H1 (cell line): ENCODE results near the gene RSU1. TPM values are rescaled to one million over a fixed set of nuclear protein-coding genes. Genes with fewer than 3 reads are reported as not detected.

Experiments
- CTCF ChIA-PET: fragments of 300-600 bp; sonication (Branson Sonifier 250); formaldehyde crosslinking; loops from one replicate; lab custom pipeline; 2021; ENCODE audit not compliant: partially characterized antibody; lab: Charles Lee
- POLR2A ChIA-PET: fragments of 300-600 bp; sonication (Branson Sonifier 250); formaldehyde crosslinking; loops from one replicate; lab custom pipeline; 2021; ENCODE audit warnings: inconsistent platforms; ENCODE audit not compliant: partially characterized antibody; lab: Charles Lee
- DNase-seq, 2 experiments: peaks; one replicate each; pipeline versions ENCODE4 v3.0.0 to v3.0.0-alpha.2; 2010 to 2022; ENCODE audit warnings: low spot score in 2 of 2, low read depth in 1 of 2, mixed read lengths in 1 of 2
- FAIRE-seq: peaks from 2 replicates; lab custom pipeline; 2011; peaks lifted over from hg19 to GRCh38; lab: Jason Lieb, UNC
- H2AFZ ChIP-seq: 2 replicates; pipeline ENCODE4 v1.8.1; 2012; ENCODE audit warnings: low read length, inconsistent platforms
- H2AK5ac ChIP-seq: 2 replicates; pipeline ENCODE4 v1.6.1; 2013; ENCODE audit warnings: low read depth, low read length
- H2BK120ac ChIP-seq: replicated peaks from 2 replicates; pipeline ENCODE3; 2013; ENCODE audit warnings: low read depth, low read length, inconsistent platforms
- H2BK12ac ChIP-seq: 2 replicates; pipeline ENCODE4 v1.6.1; 2013; ENCODE audit warnings: low read depth, low read length
- H2BK15ac ChIP-seq: 2 replicates; pipeline ENCODE4 v1.6.1; 2013; ENCODE audit warnings: low read length
- H2BK20ac ChIP-seq: 2 replicates; pipeline ENCODE4 v1.6.1; 2013; ENCODE audit warnings: low read length
- H2BK5ac ChIP-seq: 2 replicates; pipeline ENCODE4 v1.6.1; 2013; ENCODE audit warnings: low read depth, low read length
- H3K14ac ChIP-seq: 2 replicates; pipeline ENCODE4 v1.6.1; 2013; ENCODE audit warnings: inconsistent platforms; ENCODE audit not compliant: insufficient read length
- H3K18ac ChIP-seq: 2 replicates; pipeline ENCODE4 v1.6.1; 2013; ENCODE audit warnings: low read length; ENCODE audit errors: extremely low read depth
- H3K23ac ChIP-seq: 2 replicates; pipeline ENCODE4 v1.6.1; 2013; ENCODE audit warnings: inconsistent platforms; ENCODE audit not compliant: insufficient read length
- H3K23me2 ChIP-seq: 2 replicates; pipeline ENCODE4 v1.6.1; 2013; ENCODE audit warnings: low read depth, low read length
- H3K27ac ChIP-seq: 2 replicates; pipeline ENCODE4 v1.6.1; 2011; ENCODE audit warnings: low read depth, low read length, inconsistent platforms
- H3K27me3 ChIP-seq, 4 experiments: replicated peaks in 1 of 4; 1 replicate in 1 of 4; 2 replicates in 3 of 4; pipeline versions ENCODE4 v1.6.1 to v1.8.1; 2011 to 2013; ENCODE audit warnings: low read length in 3 of 4, mild to moderate bottlenecking in 3 of 4, inconsistent platforms in 2 of 4, mixed read lengths in 2 of 4, moderate library complexity in 1 of 4; ENCODE audit not compliant: control insufficient read depth in 3 of 4, insufficient read depth in 3 of 4; ENCODE audit errors: extremely low read depth in 1 of 4
- H3K36me3 ChIP-seq, 4 experiments: 2 replicates each; pipeline versions ENCODE4 v1.6.1 to v1.8.1; 2011 to 2013; ENCODE audit warnings: mild to moderate bottlenecking in 4 of 4, low read length in 3 of 4, moderate library complexity in 2 of 4, control low read depth in 1 of 4, inconsistent platforms in 1 of 4; ENCODE audit not compliant: insufficient read depth in 4 of 4, control insufficient read depth in 2 of 4
- H3K4ac ChIP-seq: replicated peaks from 2 replicates; pipeline ENCODE3; 2013; ENCODE audit warnings: low read length, low read depth, mixed read lengths, inconsistent platforms; ENCODE audit not compliant: insufficient read length
- H3K4me1 ChIP-seq, 4 experiments: replicated peaks in 1 of 4; 1 replicate in 1 of 4; 2 replicates in 3 of 4; pipeline versions ENCODE4 v1.6.1 to v1.8.1; 2011 to 2013; ENCODE audit warnings: low read length in 3 of 4, inconsistent platforms in 2 of 4, mixed read lengths in 1 of 4; ENCODE audit not compliant: insufficient read depth in 4 of 4, control insufficient read depth in 3 of 4
- H3K4me2 ChIP-seq, 2 experiments: 2 replicates each; pipeline versions ENCODE4 v1.6.1 to v1.8.1; 2011 to 2013; ENCODE audit warnings: low read depth in 2 of 2, low read length in 2 of 2, control low read depth in 1 of 2, inconsistent platforms in 1 of 2, mild to moderate bottlenecking in 1 of 2; ENCODE audit not compliant: insufficient read depth in 1 of 2
- H3K4me3 ChIP-seq, 4 experiments: fragments of 200-600, 300-600 bp in 1 of 4; sonication (generic), shearing (Covaris generic), sonication (Bioruptor Twin) in 1 of 4; 2 replicates each; pipeline versions ENCODE4 v1.5.1 to v1.8.1; 2011 to 2016; ENCODE audit warnings: low read length in 4 of 4, low read depth in 3 of 4, control low read depth in 2 of 4, inconsistent platforms in 2 of 4, mild to moderate bottlenecking in 2 of 4, mixed read lengths in 1 of 4, moderate library complexity in 1 of 4; ENCODE audit not compliant: insufficient read depth in 2 of 4; ENCODE audit errors: extremely low read depth in 1 of 4
- H3K56ac ChIP-seq: replicated peaks from 2 replicates; pipeline ENCODE3; 2013; ENCODE audit warnings: low read depth, mild to moderate bottlenecking, mixed read lengths, low read length, inconsistent platforms; ENCODE audit not compliant: insufficient read length
- H3K79me1 ChIP-seq: 2 replicates; pipeline ENCODE4 v1.6.1; 2013; ENCODE audit warnings: low read depth, low read length, control low read depth
- H3K79me2 ChIP-seq, 2 experiments: 2 replicates each; pipeline versions ENCODE4 v1.6.1 to v1.8.1; 2012 to 2013; ENCODE audit warnings: low read length in 2 of 2, mild to moderate bottlenecking in 2 of 2, inconsistent platforms in 1 of 2; ENCODE audit not compliant: insufficient read depth in 2 of 2, control insufficient read depth in 1 of 2
- H3K9ac ChIP-seq, 4 experiments: replicated peaks in 1 of 4; 1 replicate in 1 of 4; 2 replicates in 3 of 4; pipeline versions ENCODE4 v1.6.1 to v1.8.1; 2011 to 2013; ENCODE audit warnings: low read depth in 3 of 4, low read length in 3 of 4, control low read depth in 2 of 4, mild to moderate bottlenecking in 2 of 4, moderate library complexity in 2 of 4, inconsistent platforms in 1 of 4; ENCODE audit errors: extremely low read depth in 1 of 4
- H3K9me3 ChIP-seq, 2 experiments: 2 replicates each; pipeline versions ENCODE4 v1.6.1 to v1.8.1; 2012 to 2013; ENCODE audit warnings: mild to moderate bottlenecking in 2 of 2, moderate library complexity in 2 of 2, control low read depth in 1 of 2, inconsistent platforms in 1 of 2, low read depth in 1 of 2, low read length in 1 of 2, mixed read lengths in 1 of 2; ENCODE audit not compliant: insufficient read depth in 2 of 2
- H4K20me1 ChIP-seq, 2 experiments: replicated peaks in 1 of 2; 2 replicates each; pipeline versions ENCODE3 to v1.8.1; 2011 to 2013; ENCODE audit warnings: inconsistent platforms in 2 of 2, low read length in 2 of 2, mild to moderate bottlenecking in 1 of 2; ENCODE audit not compliant: insufficient read depth in 2 of 2, control insufficient read depth in 1 of 2
- H4K5ac ChIP-seq: 2 replicates; pipeline ENCODE4 v1.6.1; 2013; ENCODE audit warnings: low read length, low read depth, mixed read lengths, inconsistent platforms; ENCODE audit not compliant: insufficient read length
- H4K8ac ChIP-seq: 2 replicates; pipeline ENCODE4 v1.8.0; 2013; ENCODE audit warnings: mild to moderate bottlenecking, moderate library complexity, low read length, inconsistent platforms; ENCODE audit not compliant: insufficient read depth; ENCODE audit errors: extremely low read depth
- H4K91ac ChIP-seq: replicated peaks from 2 replicates; pipeline ENCODE3; 2013; ENCODE audit warnings: low read length, mixed read lengths, inconsistent platforms; ENCODE audit not compliant: insufficient read length
- CBX5 ChIP-seq: fragments of 300-800, 300-1000 bp; sonication (generic); IDR thresholded peaks from 2 replicates; pipeline ENCODE4 v1.7.1; 2016; ENCODE audit warnings: antibody characterized with exemption, low read length, low read depth
- CHD2 ChIP-seq: IDR thresholded peaks from 2 replicates; pipeline ENCODE4 v1.6.1; 2012; ENCODE audit warnings: low read length, improper control_type of control experiment
- E2F6 ChIP-seq: IDR thresholded peaks from 2 replicates; pipeline ENCODE4 v1.6.1; 2012; ENCODE audit warnings: inconsistent platforms
- EGR1 ChIP-seq: IDR thresholded peaks from 2 replicates; pipeline ENCODE4 v1.6.1; 2011; ENCODE audit warnings: low read depth, low read length, borderline replicate concordance
- EP300 ChIP-seq, 2 experiments: IDR thresholded peaks; 1 replicate in 1 of 2; 2 replicates in 1 of 2; pipeline ENCODE4 v1.6.1; 2011 to 2012; ENCODE audit warnings: low read depth in 2 of 2, low read length in 2 of 2, mild to moderate bottlenecking in 2 of 2, borderline replicate concordance in 1 of 2, inconsistent platforms in 1 of 2, moderate library complexity in 1 of 2
- JUN ChIP-seq: IDR thresholded peaks from 2 replicates; pipeline ENCODE4 v1.6.1; 2011; ENCODE audit warnings: low read depth, mild to moderate bottlenecking, improper control_type of control experiment, low read length
- NRF1 ChIP-seq: IDR thresholded peaks from 2 replicates; pipeline ENCODE4 v1.6.1; 2011; ENCODE audit warnings: mild to moderate bottlenecking, low read depth, low read length, improper control_type of control experiment
- POLR2AphosphoS5 ChIP-seq: IDR thresholded peaks from 2 replicates; pipeline ENCODE4 v1.6.1; 2011; ENCODE audit warnings: low read depth, low read length
- RBBP5 ChIP-seq: IDR thresholded peaks from 2 replicates; pipeline ENCODE4 v1.7.1; 2012; ENCODE audit warnings: low read depth, mild to moderate bottlenecking, inconsistent platforms, low read length, moderate library complexity, borderline replicate concordance
- RFX5 ChIP-seq: IDR thresholded peaks from 2 replicates; pipeline ENCODE4 v1.6.1; 2011; ENCODE audit warnings: low read depth, low read length, improper control_type of control experiment, borderline replicate concordance
- SIX5 ChIP-seq: IDR thresholded peaks from 2 replicates; pipeline ENCODE4 v1.6.1; 2011; ENCODE audit warnings: mild to moderate bottlenecking, low read depth, low read length
- SUZ12 ChIP-seq: fragments of 200-600 bp; sonication (generic); IDR thresholded peaks from 2 replicates; pipeline ENCODE4 v1.6.1; 2012; ENCODE audit warnings: mild to moderate bottlenecking, inconsistent platforms, low read length, moderate library complexity, mixed read lengths
- WGBS, 2 experiments: shearing (Covaris generic) in 1 of 2; methylation state at CpG; one replicate each; pipeline versions ENCODE4 v1.1.6 to v1.1.7; 2013 to 2015; ENCODE audit warnings: low lambda C conversion rate in 2 of 2, mixed read lengths in 2 of 2, inconsistent platforms in 1 of 2, low coverage in 1 of 2, missing lambda C conversion rate in 1 of 2; ENCODE audit not compliant: insufficient replicate concordance in 2 of 2, insufficient coverage in 1 of 2, insufficient read length in 1 of 2; ENCODE audit errors: extremely low coverage in 1 of 2, missing lambda C conversion rate in 1 of 2; 5-methylcytosine and 5-hydroxymethylcytosine counted together
- polyA plus RNA-seq, 7 experiments: library from polyadenylated mRNA; depleted of rRNA in 3 of 7; stranded (reverse) in 5 of 7; unstranded in 2 of 7; fragments of >200 nt in 5 of 7; fragments of 200-250 nt in 2 of 7; gene quantifications; 1 replicate in 5 of 7; 2 replicates in 1 of 7; 4 replicates in 1 of 7; pipeline versions ENCODE4 v1.2.1 to v1.2.3, GENCODE V29; 2011 to 2013; ENCODE audit warnings: missing spikeins in 2 of 7, mixed read lengths in 2 of 7
- total RNA-seq: library from RNA; stranded (reverse); fragmentation: NEBNext Ultra II Directional; extraction: Animal tissue kit (Norgen Biotek cat#: 25700); gene quantifications from 2 replicates; pipeline ENCODE4 v1.2.1, GENCODE V29; 2021

RSU1 gene
- total and polyA plus RNA-seq, 2 of the 8 experiments (the other 6 are each of a cell fraction or from before 2014, with no cell fraction given) = 50.0 to 68.2 TPM

- H3K4me1 ChIP-seq = 0 out of 7 replicates have a peak, but pooled peaks cover 0 to 2% (median 0%) of the 10 kb centered on the region in 4 experiments
- 92% methylated on average over 8 of the region's 8 CpGs; no CpG with 5 or more reads in 1 of the 2 experiments for WGBS, 2 experiments
- no peak overlapping the region for H2AK5ac ChIP-seq
- H3K27me3 ChIP-seq = no peaks in the 10 kb centered on the region
- H3K56ac ChIP-seq = no peak overlapping the region
- no peak overlapping the region for H3K4me3 ChIP-seq
- no peak overlapping the region for H3K23ac ChIP-seq
- H2AFZ ChIP-seq = no peak overlapping the region
- DNase-seq (no peak), FAIRE-seq (no peak)
- ChIA-PET CTCF (no interaction called here), POLR2A (no interaction called here)
- no peak overlapping the region for H4K91ac ChIP-seq
- H3K4me2 ChIP-seq = no peak overlapping the region
- H3K23me2 ChIP-seq = peaks cover 4% of the 10 kb centered on the region; the same call in 1 of the 2 replicates
- no peak overlapping the region for H2BK120ac ChIP-seq
- TF ChIP-seq EP300 (IDR thresholded peaks at IDR 0.05; ENCODE audit: borderline replicate concordance in 1 of 2, low read depth in 2 of 2, low read length in 2 of 2) (no peak), SUZ12 (no peak), POLR2AphosphoS5 (no peak), SIX5 (no peak), NRF1 (no peak), CBX5 (no peak), EGR1 (no peak), CHD2 (no peak), E2F6 (no peak), RBBP5 (no peak), RFX5 (no peak), JUN (no peak)
- no peaks in the 10 kb centered on the region for H3K79me1 ChIP-seq
- H2BK20ac ChIP-seq = no peak overlapping the region
- no peak overlapping the region for H2BK5ac ChIP-seq
- no peak overlapping the region for H3K4ac ChIP-seq
- H3K18ac ChIP-seq = no peak overlapping the region
- no peak overlapping the region for H4K8ac ChIP-seq
- no peaks in the 10 kb centered on the region for H3K36me3 ChIP-seq
- no peak overlapping the region for H3K9ac ChIP-seq
- no peak overlapping the region for H2BK12ac ChIP-seq
- H2BK15ac ChIP-seq = no peak overlapping the region
- H3K9me3 ChIP-seq = no peaks in the 10 kb centered on the region
- peaks cover 0 to 2% of the 10 kb centered on the region in 2 experiments for H4K20me1 ChIP-seq
- H3K27ac ChIP-seq = no peak overlapping the region
- H3K79me2 ChIP-seq = no peaks in the 10 kb centered on the region
- H3K14ac ChIP-seq = no peak overlapping the region
- no peak overlapping the region for H4K5ac ChIP-seq
Measured at GRCh38 chr10:16761300-16761699, 55.9 kb downstream of the RSU1 start.
